K562 (cell line): ENCODE measurements around the gene GCSAM. TPM values are rescaled to one million over a fixed set of nuclear protein-coding genes. Genes with fewer than 3 reads are reported as not detected.

Source experiments
- ATAC-seq: fragments of 200-7000 bp; cut with Tn5 transposase; 3 replicates; pipeline ENCODE4 v1.9.1; 2020; ENCODE audit warnings: moderate library complexity
- BruUV-seq: library from RNA; stranded (reverse); fragments of 400-500 nt; replicated peaks from 2 replicates; lab custom pipeline; 2021; lab: Mats Ljungman, UMichigan
- CTCF ChIA-PET: fragments of 300-600 bp; formaldehyde crosslinking; extraction: SDS; loops from one replicate; lab custom pipeline; 2021; ENCODE audit warnings: low intra/inter-chr PET ratio; lab: Yijun Ruan, JAX
- POLR2A ChIA-PET: fragments of 300-600, 350-650 bp; sonication (Branson Sonifier 250); formaldehyde crosslinking; extraction: SDS; loops from one replicate; lab custom pipeline; 2021; ENCODE audit warnings: antibody characterized with exemption, inconsistent platforms; lab: Yijun Ruan, JAX
- DNase-seq, 4 experiments: peaks; one replicate each; pipeline versions ENCODE4 v3.0.0 to v3.0.0-alpha.2; 2011 to 2018; ENCODE audit warnings: low spot score in 3 of 4, mixed read lengths in 3 of 4; ENCODE audit errors: extremely low read depth in 1 of 4
- FAIRE-seq: peaks from 2 replicates; lab custom pipeline; 2011; peaks lifted over from hg19 to GRCh38; lab: Jason Lieb, UNC
- H2AFZ ChIP-seq: 2 replicates; pipeline ENCODE4 v1.6.0; 2011; ENCODE audit warnings: low read depth, low read length, control low read depth, inconsistent platforms
- H3K27ac ChIP-seq: fragments of 200-600 bp; 3 replicates; pipeline ENCODE4 v1.8.0; 2011; ENCODE audit warnings: low read depth, mild to moderate bottlenecking, control low read depth, inconsistent platforms, low read length, moderate library complexity, mixed read lengths; ENCODE audit errors: extremely low read depth
- H3K27me3 ChIP-seq, 2 experiments: fragments of 300-600 bp in 1 of 2; 2 replicates in 1 of 2; 3 replicates in 1 of 2; pipeline versions ENCODE4 v1.6.0 to v1.8.0; 2011; ENCODE audit warnings: inconsistent platforms in 2 of 2, low read length in 2 of 2, mild to moderate bottlenecking in 1 of 2, mixed read lengths in 1 of 2, moderate library complexity in 1 of 2; ENCODE audit not compliant: control insufficient read depth in 2 of 2, insufficient read depth in 2 of 2
- H3K36me3 ChIP-seq: fragments of 300-600 bp; 3 replicates; pipeline ENCODE4 v1.8.0; 2011; ENCODE audit warnings: mild to moderate bottlenecking, low read length, inconsistent platforms; ENCODE audit not compliant: control insufficient read depth, insufficient read depth
- H3K4me1 ChIP-seq, 2 experiments: fragments of 200-600 bp in 1 of 2; replicated peaks in 1 of 2; 2 replicates in 1 of 2; 3 replicates in 1 of 2; pipeline versions ENCODE4 v1.5.1 to v1.8.0; 2011; ENCODE audit warnings: inconsistent platforms in 2 of 2, low read length in 2 of 2, mild to moderate bottlenecking in 1 of 2, mixed read lengths in 1 of 2, moderate library complexity in 1 of 2; ENCODE audit not compliant: control insufficient read depth in 2 of 2, insufficient read depth in 2 of 2
- H3K4me2 ChIP-seq: 2 replicates; pipeline ENCODE4 v1.6.1; 2011; ENCODE audit warnings: low read length, control low read depth, inconsistent platforms, mixed read lengths; ENCODE audit not compliant: insufficient read depth
- H3K4me3 ChIP-seq: fragments of 200-600 bp; sonication (generic), shearing (Covaris generic); 2 replicates; pipeline ENCODE4 v1.5.1; 2016; ENCODE audit warnings: control low read depth, inconsistent platforms
- H3K79me2 ChIP-seq: fragments of 200-600 bp; 3 replicates; pipeline ENCODE4 v1.8.0; 2011; ENCODE audit warnings: low read length, inconsistent platforms; ENCODE audit not compliant: control insufficient read depth, insufficient read depth
- H3K9ac ChIP-seq, 2 experiments: 2 replicates each; pipeline versions ENCODE4 v1.6.0 to v1.6.1; 2011; ENCODE audit warnings: low read depth in 2 of 2, low read length in 2 of 2, control low read depth in 1 of 2, inconsistent platforms in 1 of 2, mild to moderate bottlenecking in 1 of 2, mixed read lengths in 1 of 2; ENCODE audit not compliant: insufficient read depth in 1 of 2
- H3K9me1 ChIP-seq: one replicate; pipeline ENCODE4 v1.6.0; 2011; ENCODE audit warnings: inconsistent platforms, mild to moderate bottlenecking, low read length, moderate library complexity; ENCODE audit not compliant: control insufficient read depth, insufficient read depth
- H3K9me3 ChIP-seq: replicated peaks from 2 replicates; pipeline ENCODE4 v1.5.1; 2011; ENCODE audit warnings: low read depth, low read length, inconsistent platforms; ENCODE audit not compliant: control insufficient read depth, insufficient read depth
- H4K20me1 ChIP-seq: replicated peaks from 2 replicates; pipeline ENCODE4 v1.6.1; 2011; ENCODE audit warnings: low read length, inconsistent platforms, mixed read lengths; ENCODE audit not compliant: control insufficient read depth, insufficient read depth
- DMBX1 ChIP-seq: fragments of 250-450 bp; sonication (Bioruptor Pico); IDR thresholded peaks from 2 replicates; pipeline ENCODE4 v1.8.0; 2022; ENCODE audit warnings: inconsistent platforms, mild to moderate bottlenecking, moderate library complexity, borderline replicate concordance
- FOXJ3 ChIP-seq: sonication (generic); formaldehyde crosslinking; IDR thresholded peaks from 2 replicates; pipeline ENCODE4 v1.4.0; 2020; ENCODE audit warnings: mild to moderate bottlenecking, missing genetic modification reagents
- HDAC1 ChIP-seq, 2 experiments: fragments of 450-650 bp; IDR thresholded peaks; 2 replicates each; pipeline ENCODE4 v1.6.1; 2016 to 2017; ENCODE audit warnings: inconsistent platforms in 1 of 2, mild to moderate bottlenecking in 1 of 2, moderate library complexity in 1 of 2
- KAT8 ChIP-seq: fragments of 450-650 bp; IDR thresholded peaks from 2 replicates; pipeline ENCODE4 v1.6.1; 2016; ENCODE audit warnings: low read depth, mild to moderate bottlenecking
- MAFK ChIP-seq: IDR thresholded peaks from 2 replicates; pipeline ENCODE4 v1.6.1; 2011; ENCODE audit warnings: low read length, improper control_type of control experiment
- MCM7 ChIP-seq, 2 experiments: fragments of 450-650 bp; IDR thresholded peaks; 2 replicates each; pipeline ENCODE4 v1.6.1; 2016 to 2018
- NR3C1 ChIP-seq: sonication (generic); formaldehyde crosslinking; IDR thresholded peaks from 2 replicates; pipeline ENCODE4 v1.8.1; 2022; ENCODE audit warnings: missing genetic modification reagents
- PTRF ChIP-seq: fragments of 450-650 bp; IDR thresholded peaks from 2 replicates; pipeline ENCODE4 v1.6.1; 2016; ENCODE audit warnings: mild to moderate bottlenecking, missing genetic modification characterization, missing compliant biosample characterization
- ZNF324 ChIP-seq: fragments of 250-450 bp; sonication (Bioruptor Pico); IDR thresholded peaks from 2 replicates; pipeline ENCODE4 v1.4.0; 2020; ENCODE audit warnings: mild to moderate bottlenecking
- WGBS: fragments of 100-300 bp; shearing (Covaris generic); methylation state at CpG from one replicate; pipeline ENCODE4 v1.1.6; 2016; ENCODE audit warnings: low coverage, mixed read lengths; ENCODE audit not compliant: insufficient coverage; ENCODE audit errors: missing lambda C conversion rate; 5-methylcytosine and 5-hydroxymethylcytosine counted together
- in situ Hi-C: fragments of 300-500 bp; cut with MboI; formaldehyde crosslinking; loops from 4 replicates; pipeline ENCODE4 v1.15.0; 2018; ENCODE audit warnings: inconsistent platforms, mixed read lengths
- intact Hi-C: fragments of 100-400 bp; cut with micrococcal nuclease; formaldehyde crosslinking; loops from 2 replicates; pipeline ENCODE4 v1.14.2; 2022
- polyA plus RNA-seq, 8 experiments: library from polyadenylated mRNA; depleted of rRNA in 4 of 8; stranded (reverse) in 5 of 8; unstranded in 3 of 8; fragments of >200 nt; fragmentation: Nextera tagmentation in 2 of 8; fragmentation: Illumina TruSeq in 1 of 8; extraction: Ambion mirVana in 2 of 8; extraction: Trizol in 1 of 8; gene quantifications; 2 replicates each; pipeline versions ENCODE4 v1.2.1 to v1.2.3, GENCODE V29; 2011 to 2014; ENCODE audit warnings: inconsistent platforms in 1 of 8, missing spikeins in 1 of 8
- total RNA-seq, 7 experiments: library from RNA; depleted of rRNA in 6 of 7; stranded (reverse); fragments of >200 nt in 6 of 7; fragmentation: Illumina TruSeq in 2 of 7; extraction: Trizol in 2 of 7; gene quantifications; 2 replicates each; pipeline versions ENCODE4 v1.2.1 to v1.2.3, GENCODE V29; 2011 to 2021; ENCODE audit warnings: low replicate concordance in 1 of 7

Gene GCSAM
- total and polyA plus RNA-seq, 9 of the 15 experiments (the other 6 are each of a cell fraction or from before 2014, with no cell fraction given): 0.10 TPM; not detected in 8

- H3K27me3 ChIP-seq: no peaks in the 10 kb centered on the region
Observed at GRCh38 chr3:112096176-112096575, 36.9 kb downstream of the GCSAM start.

GRCh38 chr3:112095731-112096130 lies 37.3 kb downstream of the GCSAM start:
- Histone ChIP-seq H3K79me2 (no peaks in the 10 kb centered on the region), H3K27me3 (no peaks in the 10 kb centered on the region), H3K36me3 (no peaks in the 10 kb centered on the region), H3K9me3 (no peaks in the 10 kb centered on the region), H3K9me1 (no peaks in the 10 kb centered on the region), H4K20me1 (no peaks in the 10 kb centered on the region), H3K27ac (no peak overlapping the region), H3K4me3 (no peak overlapping the region), H3K4me1 (0 out of 5 replicates have a peak, but pooled peaks cover 0 to 2% of the 10 kb centered on the region in 2 experiments), H3K9ac (no peak overlapping the region), H3K4me2 (no peak overlapping the region), H2AFZ (no peak overlapping the region)
- ATAC-seq (no peak), DNase-seq (no peak), FAIRE-seq (no peak)
- in situ Hi-C loops (no loop called here), intact Hi-C loops (no loop called here)
- ChIA-PET CTCF (no interaction called here), POLR2A (no interaction called here)
- TF ChIP-seq FOXJ3: no peak
- no peak for TF ChIP-seq ZNF324 (CRISPR knock-in tag)
- no peak for TF ChIP-seq MAFK
- TF ChIP-seq NR3C1 (CRISPR knock-in tag): no peak
- TF ChIP-seq KAT8: no peak
- no TSS peak for BruUV-seq
- WGBS: 0% methylated on average over 2 of the region's 2 CpGs

More at GRCh38 chr3:112096176-112096575, 36.9 kb downstream of the GCSAM start:
- in situ Hi-C loops: no loop called here
- TF ChIP-seq PTRF (tag) (no peak), MCM7 (IDR thresholded peaks at IDR 0.05) (no peak), DMBX1 (CRISPR knock-in tag) (no peak), HDAC1 (IDR thresholded peaks at IDR 0.05) (no peak)
- intact Hi-C loops: no loop called here
- Histone ChIP-seq H2AFZ (no peak overlapping the region), H3K36me3 (no peaks in the 10 kb centered on the region), H3K9me1 (no peaks in the 10 kb centered on the region), H3K4me2 (no peak overlapping the region), H3K4me1 (no peaks in the 10 kb centered on the region), H3K4me3 (no peak overlapping the region), H3K9ac (no peak overlapping the region), H4K20me1 (no peaks in the 10 kb centered on the region), H3K9me3 (no peaks in the 10 kb centered on the region), H3K79me2 (no peaks in the 10 kb centered on the region), H3K27ac (no peak overlapping the region)
- no peak for FAIRE-seq
- CTCF ChIA-PET: no interaction called here
- no peak for ATAC-seq
- POLR2A ChIA-PET: no interaction called here
- DNase-seq: no peak
- WGBS: 17% methylated on average over 2 of the region's 2 CpGs
- no TSS peak for BruUV-seq
